NCI-H2196 (cell line): ENCODE data around the gene AATK.
"Not testable (repeated sequence)": the region's sequence is repeated elsewhere in the genome, so short reads cannot be mapped to it uniquely, and the experiment has no call there.

Source experiments
- DNase-seq: peaks from one replicate; lab custom pipeline; 2025; ENCODE audit not compliant: unreplicated experiment; lab: John Stamatoyannopoulos, UW

The AATK gene

GRCh38 chr17:81163703-81164370 lies 2.2 kb downstream of the AATK start:
- DNase-seq, result no peak

DNA sequence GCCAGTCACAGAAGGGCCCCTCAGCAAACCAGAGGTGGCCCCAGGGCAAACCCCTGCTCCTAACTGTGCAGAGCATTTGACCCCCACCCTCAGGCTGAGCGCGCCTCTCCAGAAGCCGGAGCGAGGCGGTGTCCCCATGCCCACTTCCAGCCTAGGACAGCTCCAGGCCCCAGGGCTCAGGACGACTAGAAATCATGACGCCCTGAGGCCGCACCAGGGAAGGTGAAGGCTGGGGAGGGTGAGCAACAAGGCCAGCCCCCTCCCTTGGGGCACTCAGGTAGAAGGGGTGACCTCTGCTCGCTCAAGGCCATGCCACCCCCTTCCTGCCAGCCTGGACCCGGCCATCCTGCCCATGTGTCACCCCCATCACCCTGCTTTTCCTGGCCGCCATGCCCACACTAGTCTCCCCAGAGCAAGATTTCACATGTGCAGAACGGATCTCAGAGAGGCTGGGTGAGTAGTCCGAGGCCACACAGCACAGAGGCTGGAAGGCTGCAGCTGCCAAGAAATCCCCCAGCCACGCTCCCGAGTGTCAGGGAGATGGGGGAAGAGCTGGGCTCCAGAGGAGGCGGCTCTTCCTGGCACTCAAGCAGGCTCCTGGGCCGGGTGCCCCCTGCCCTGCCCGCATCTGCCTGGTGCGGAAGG lies 2.8 kb downstream of the AATK start:
- DNase-seq, result no peak

- DNase-seq, result no peak
Measured at GRCh38 chr17:81162491-81162890, 3.5 kb downstream of the AATK start.

DNA sequence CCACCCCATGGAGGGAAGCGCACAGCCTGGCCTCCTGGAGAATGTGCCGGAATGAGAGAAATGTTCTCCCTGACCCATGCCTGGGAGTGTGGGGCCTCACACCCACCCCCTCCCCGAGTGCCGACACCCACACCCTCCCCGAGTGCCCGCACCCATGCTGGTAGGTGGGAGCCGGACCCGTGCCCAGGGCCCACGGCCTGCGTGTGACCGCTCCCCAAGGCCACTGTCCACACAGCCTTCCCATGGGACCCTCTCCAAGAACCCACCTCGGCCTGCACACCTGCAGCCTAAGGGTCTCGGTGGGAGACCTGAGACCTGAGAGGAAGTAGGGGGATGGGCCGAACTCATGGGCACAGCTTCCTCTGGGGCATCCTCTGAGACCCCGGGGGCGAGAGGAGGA lies 4.0 kb downstream of the AATK start:
- DNase-seq, result no peak

- DNase-seq, result no peak
Measured at GRCh38 chr17:81161536-81161935, 4.5 kb downstream of the AATK start.

- no peak for DNase-seq
Measured at GRCh38 chr17:81160747-81161453, 5.1 kb downstream of the AATK start.

GRCh38 chr17:81160306-81160705 lies 5.7 kb downstream of the AATK start:
- DNase-seq, result no peak

- DNase-seq, result no peak
Measured at GRCh38 chr17:81159611-81160265, 6.3 kb downstream of the AATK start.

DNA sequence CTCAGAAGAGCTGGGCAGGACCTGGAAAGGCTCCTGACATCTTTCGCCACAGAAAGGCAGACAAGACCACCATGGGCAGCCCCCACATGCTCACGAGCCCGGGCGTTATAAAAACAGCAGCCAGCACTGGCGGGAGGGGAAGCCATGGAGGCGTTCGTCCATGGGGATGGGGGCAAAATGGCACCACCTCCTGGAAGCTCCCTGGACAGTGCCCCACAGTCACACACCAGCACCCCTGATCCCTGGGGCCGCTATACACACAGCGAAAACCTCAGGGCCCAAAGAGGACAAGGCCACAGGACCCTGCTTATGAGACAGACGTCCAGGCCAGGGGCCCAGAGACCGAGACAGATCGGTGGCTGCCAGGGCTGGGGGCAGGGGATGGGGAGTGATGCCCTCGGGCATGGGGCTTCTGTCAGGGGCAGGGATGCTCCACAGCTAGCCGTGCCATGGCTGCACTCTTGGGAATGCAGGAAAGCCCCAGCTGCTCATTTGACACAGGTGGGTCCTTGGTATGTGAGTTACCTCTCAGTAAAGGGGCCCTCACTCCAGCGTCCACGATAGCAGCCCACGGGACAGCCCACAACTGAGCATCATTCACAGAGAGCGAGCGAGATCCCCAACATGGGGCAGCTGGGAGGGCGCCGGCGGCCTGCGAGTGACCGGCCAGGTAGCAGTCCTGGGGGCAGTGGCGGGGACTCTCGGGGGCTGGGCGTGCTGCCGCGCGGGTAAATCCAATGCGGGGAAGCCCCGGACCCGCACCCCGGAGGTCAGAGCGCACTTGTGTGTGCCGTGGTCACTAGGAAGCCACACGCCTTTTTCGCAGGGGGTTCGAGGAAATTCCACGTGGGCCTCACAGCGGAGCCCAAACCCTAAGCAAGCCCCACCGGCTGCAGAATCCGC lies 7.1 kb downstream of the AATK start:
- DNase-seq, result no peak

- no peak for DNase-seq
Measured at GRCh38 chr17:81157848-81158687, 8.0 kb downstream of the AATK start.

- DNase-seq, result no peak
Measured at GRCh38 chr17:81156866-81157805, 8.9 kb downstream of the AATK start.

GRCh38 chr17:81154961-81155360 lies 11.1 kb downstream of the AATK start:
- DNase-seq, result no peak

- DNase-seq, result not testable (repeated sequence)
Measured at GRCh38 chr17:81154016-81154415, 12.0 kb downstream of the AATK start.

DNA sequence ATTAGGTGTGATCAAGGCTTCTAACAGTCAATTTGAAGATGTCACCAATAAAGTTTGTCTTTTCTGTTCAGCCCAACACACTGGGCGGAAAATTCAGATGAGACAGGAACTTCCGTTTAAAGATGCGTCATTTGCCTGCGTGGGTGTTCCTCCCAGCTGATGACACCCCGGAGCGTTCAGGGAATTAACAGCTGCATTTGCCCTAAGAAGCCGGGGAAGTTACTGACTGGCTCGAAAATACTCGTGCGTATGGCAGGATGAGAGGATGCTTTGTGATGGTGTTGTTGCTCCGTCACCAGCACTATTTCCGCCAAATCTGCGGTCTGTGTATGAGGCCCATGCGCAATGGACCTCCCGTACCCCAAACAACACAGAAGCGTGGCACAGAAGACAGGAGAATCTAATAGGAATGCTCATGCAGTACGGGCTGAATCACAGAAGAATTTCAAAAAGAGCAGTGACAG lies 12.6 kb downstream of the AATK start:
- no peak for DNase-seq

DNA sequence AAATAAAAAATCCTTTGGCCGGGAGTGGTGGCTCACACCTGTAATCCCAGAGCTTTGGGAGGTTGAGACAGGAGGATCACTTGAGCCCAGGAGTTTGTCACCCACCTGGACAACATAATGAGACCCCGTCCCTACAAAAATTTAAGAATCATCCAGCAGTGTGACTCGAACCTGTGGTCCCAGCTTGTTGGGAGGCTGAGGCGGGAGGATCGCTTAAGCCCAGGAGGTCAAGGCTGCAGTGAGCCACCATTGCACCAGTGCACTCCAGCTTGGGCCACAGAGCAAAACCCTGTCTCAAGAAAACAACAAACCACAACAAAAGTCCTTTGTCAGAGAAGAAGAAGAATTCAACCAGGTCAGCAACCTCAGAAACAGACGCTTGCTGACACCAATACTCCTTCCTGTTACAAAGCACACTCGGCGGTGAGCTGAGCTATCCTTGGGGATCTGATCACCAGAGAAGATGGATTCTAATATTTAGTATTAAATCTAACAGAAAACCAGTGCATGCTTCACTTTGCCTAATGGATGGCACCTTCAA lies 13.7 kb downstream of the AATK start:
- DNase-seq, result no peak

GRCh38 chr17:81151278-81151677 lies 14.7 kb downstream of the AATK start:
- no peak for DNase-seq

DNA sequence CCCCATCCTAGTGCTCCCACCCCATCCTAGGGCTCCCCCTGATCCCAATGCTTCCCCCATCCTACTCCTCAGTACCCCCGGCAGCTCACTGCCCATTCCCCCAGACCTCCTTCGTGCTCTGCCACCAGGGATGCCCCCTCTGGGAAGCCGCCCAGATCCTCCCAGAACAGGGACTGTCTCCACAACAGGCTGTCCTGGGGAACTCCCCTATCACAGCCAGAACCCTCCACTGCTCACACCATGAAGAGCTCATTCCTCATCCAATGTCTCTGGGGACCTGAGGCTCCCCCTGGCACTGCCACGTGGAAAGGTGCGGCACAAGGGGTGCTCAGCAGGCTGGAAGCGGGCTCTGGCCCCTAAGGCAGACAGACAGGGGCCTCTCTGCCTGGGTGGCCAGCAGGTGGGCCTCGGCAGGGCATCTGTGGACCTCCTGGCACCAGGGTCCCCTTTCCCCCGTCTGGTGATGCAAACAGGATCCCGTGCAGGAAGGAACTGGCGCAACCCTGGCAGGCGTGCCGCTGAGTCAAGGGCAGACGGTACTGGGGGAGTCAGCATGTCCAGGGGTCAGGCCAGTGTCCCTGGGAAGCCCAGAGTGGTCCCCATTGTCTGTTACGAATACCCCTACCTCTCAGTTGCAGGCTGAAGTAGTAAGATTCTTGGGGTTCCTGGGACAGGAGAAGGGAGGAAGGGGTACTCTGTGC lies 15.5 kb downstream of the AATK start:
- no peak for DNase-seq
